ENCODE data around the gene VSIR.

GRCh38 chr10:71700731-71701368 lies 72.5 kb downstream of the VSIR start:
- TF ChIP-seq CTCF (IDR thresholded peaks at IDR 0.05) (no peak), POLR2A (IDR thresholded peaks at IDR 0.05) (no peak), POLR2AphosphoS5 (IDR thresholded peaks at IDR 0.05) (no peak)
